GM11168 (cell line): ENCODE measurements around the gene OPTN.
"Not testable (repeated sequence)": the region's sequence is repeated elsewhere in the genome, so short reads cannot be mapped to it uniquely, and the experiment has no call there.

Experiments used
- in situ Hi-C: fragments of 300-500 bp; cut with MboI; formaldehyde crosslinking; loops from one replicate; pipeline ENCODE4 v1.12.0; 2022; ENCODE audit warnings: low sequenced_read_pairs; ENCODE audit not compliant: unreplicated experiment

The OPTN gene

DNA sequence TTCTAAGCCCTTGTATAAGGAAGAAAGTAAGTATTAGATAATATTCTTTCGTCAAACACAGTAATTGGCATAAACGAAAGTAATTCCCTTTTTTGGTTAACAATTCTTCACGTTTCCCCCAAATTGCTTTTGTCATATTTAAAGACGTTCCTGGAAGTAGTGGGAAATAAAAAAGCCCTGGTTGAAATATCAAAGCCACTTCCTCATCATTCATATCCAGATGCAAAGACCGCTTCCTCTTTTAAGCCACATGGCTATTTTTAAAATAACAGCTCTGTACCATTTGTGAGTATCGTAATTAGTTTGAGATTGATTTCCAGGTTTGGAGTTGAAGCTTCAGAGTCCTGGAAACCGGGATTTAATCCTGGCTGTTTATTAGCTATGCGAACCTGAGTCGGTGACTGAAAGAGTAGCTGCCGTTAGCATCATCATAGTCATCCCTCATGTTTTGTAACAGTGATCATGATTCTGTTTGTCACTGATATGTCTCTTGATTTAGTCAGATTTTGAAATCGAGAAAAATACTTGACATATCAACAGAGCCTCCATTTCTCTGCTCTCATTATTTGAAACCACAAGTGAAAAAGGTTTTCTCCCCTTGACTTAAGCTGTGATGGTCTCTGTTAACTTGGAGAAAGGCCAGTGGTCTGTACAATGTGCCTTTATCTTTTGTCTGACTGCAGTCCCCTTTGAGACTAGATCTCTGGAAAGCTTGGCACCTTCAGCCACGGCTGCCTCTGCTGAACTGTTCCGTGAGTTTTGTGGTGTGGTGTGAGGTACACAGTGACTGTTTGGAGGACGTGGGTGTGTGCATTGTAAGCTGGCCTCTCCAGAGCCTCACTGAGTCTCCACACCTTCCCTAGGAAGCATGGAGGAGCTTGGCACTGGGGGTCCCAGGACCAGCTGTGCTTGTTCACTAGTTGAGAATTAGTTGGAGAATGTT, 18.1 kb downstream of the OPTN start:
- in situ Hi-C loops: no loop called here

DNA sequence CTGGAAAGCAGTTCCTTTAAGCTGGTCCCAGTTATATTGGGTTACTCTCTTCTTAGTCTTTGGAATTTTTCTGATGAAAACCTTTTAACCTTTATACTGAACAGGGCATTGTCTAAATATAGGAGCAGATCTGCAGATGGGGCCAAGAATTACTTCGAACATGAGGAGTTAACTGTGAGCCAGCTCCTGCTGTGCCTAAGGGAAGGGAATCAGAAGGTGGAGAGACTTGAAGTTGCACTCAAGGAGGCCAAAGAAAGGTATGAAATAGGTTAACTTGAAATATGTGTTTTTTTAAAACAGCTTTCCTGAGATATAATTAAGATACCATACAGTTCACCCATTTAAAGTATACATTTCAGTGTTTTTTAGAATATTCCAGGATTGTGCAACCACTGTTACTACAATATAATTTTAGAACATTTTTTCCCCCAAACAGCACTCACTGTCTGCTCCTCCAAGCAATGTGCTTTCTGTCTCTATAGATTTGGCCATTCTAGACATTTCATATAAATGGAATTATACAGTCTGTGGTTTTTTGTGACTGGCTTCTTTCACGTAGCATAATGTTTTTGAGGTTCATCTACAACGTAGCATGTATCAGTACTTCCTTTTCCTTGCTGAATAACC, 18.9 kb downstream of the OPTN start:
- in situ Hi-C loops: no loop called here

- in situ Hi-C loops: no loop called here
Observed at GRCh38 chr10:13120786-13121499, 21.0 kb downstream of the OPTN start.

- in situ Hi-C loops: no loop called here
Observed at GRCh38 chr10:13121500-13121854, 21.5 kb downstream of the OPTN start.

- in situ Hi-C loops: no loop called here
Observed at GRCh38 chr10:13136651-13137050, 36.7 kb downstream of the OPTN start.

GRCh38 chr10:13139150-13139549, 39.2 kb downstream of the OPTN start:
- in situ Hi-C loops: no loop called here

DNA sequence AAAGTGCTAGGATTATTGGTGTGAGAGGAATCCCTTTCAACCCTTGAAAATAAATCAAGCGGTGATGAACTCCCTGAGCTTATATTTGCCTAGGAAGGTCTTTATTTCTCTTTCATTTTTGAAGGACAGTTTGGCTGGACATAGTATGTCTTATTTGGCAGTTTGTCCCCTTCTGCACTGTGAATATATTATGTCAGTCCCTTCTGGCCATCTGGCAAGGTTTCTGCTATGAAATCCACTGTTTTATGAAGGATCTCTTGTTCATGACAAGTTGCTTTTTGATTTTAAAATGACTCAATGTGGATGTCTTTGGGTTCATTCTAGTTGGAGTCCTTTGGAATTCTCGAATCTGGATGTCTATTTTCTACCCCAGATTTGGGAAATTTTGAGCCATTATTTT, 39.7 kb downstream of the OPTN start:
- in situ Hi-C loops: no loop called here

- in situ Hi-C loops: no loop called here
Observed at GRCh38 chr10:13140627-13141190, 40.7 kb downstream of the OPTN start.

DNA sequence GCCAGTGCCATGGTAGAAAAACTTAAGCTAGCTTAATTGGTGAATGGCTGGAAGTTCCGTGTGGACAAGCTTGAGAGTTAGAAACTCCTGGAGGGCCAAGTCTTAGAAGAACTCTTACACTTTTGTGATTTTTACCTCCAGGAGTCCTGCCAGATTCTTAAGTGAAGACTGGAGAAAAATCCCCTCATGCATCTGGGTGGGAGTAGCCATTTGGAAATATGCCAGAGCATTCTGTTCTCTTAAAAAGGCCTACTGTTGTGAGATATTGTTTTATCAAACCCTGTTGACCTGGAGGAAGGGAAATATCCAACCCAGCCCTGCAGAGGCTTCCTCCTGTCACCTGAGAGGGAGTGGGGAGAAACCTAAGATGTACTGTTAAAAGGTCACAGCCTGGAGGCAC, 43.8 kb downstream of the OPTN start:
- in situ Hi-C loops: no loop called here

- in situ Hi-C loops: no loop called here
Observed at GRCh38 chr10:13144814-13145213, 44.9 kb downstream of the OPTN start.

- in situ Hi-C loops: no loop called here
Observed at GRCh38 chr10:13146379-13146778, 46.4 kb downstream of the OPTN start.

DNA sequence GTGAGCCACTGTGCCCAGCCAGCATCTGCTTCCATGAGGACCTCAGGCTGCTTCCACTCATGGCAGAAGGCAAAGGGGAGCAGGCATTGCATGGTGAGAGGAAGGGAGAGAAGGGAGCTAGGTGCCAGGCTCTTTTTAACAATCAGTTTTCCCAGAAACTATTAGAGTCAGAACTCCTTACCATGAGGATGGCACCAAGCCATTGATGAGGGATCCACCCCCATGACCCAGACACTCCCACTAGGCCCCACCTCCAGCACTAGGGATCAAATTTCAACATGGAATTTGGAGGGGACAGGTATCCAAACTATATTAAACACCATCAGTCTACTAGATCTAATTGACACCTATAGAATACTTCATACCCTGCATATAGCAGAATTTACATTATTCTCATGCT, 47.2 kb downstream of the OPTN start:
- in situ Hi-C loops: no loop called here

DNA sequence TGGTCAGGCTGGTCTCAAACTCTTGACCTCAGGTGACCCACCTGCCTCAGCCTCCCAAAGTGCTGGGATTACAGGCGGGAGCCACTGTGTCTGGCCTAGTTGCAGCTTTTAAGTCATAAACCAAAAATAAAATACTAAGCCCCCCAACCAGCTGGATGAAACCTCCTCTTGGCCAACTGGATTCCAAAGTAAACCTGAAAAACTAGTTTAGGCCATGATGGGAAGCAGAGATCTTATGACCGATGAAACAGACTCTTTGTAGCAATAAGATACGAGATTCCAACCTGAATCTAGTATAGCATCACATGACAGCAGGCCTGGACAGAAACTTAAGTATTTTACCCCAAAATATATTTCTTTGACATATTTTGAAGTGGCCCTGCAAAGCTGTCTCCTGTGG, 52.3 kb downstream of the OPTN start:
- in situ Hi-C loops: no loop called here

GRCh38 chr10:13155860-13156259, 55.9 kb downstream of the OPTN start:
- in situ Hi-C loops: not testable (repeated sequence)

- in situ Hi-C loops: no loop called here
Observed at GRCh38 chr10:13158401-13158800, 58.4 kb downstream of the OPTN start.

GRCh38 chr10:13160934-13161856, 61.2 kb downstream of the OPTN start, which contains the start of gene MCM10:
Gene MCM10, plus strand, starts transcription at chr10:13161558. Its CDS starts 2,645 bp downstream, at chr10:13164203.
- in situ Hi-C loops: loop anchor here (10.0 kb wide), 1 partner anchor 144 kb away; the partner anchor contains the start of gene PHYH

GRCh38 chr10:13161857-13162271, 61.9 kb downstream of the OPTN start:
- in situ Hi-C loops: loop anchor here (10.0 kb wide), 1 partner anchor 143 kb away; the partner anchor contains the start of gene PHYH

DNA sequence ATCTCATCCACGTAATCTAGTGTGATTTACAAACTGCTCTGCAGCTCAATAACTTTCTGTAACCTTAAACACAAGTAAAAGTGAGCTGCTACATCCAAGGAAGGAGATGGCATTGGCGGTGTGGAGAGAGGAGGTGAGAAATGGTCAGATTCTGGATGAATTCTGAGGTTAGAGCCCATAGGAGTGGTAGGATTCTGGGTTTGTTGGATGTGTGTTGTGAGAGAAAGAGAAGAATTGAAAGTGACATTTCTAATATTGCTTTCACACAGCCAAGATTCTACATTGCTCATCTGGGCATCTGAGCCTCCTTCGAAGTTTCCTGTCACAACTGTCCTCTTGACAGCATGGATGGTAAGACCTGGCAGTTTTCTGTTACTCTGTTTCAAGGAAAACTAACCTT, 63.9 kb downstream of the OPTN start:
- in situ Hi-C loops: loop anchor here (10.0 kb wide), 1 partner anchor 141 kb away; the partner anchor contains the start of gene PHYH

DNA sequence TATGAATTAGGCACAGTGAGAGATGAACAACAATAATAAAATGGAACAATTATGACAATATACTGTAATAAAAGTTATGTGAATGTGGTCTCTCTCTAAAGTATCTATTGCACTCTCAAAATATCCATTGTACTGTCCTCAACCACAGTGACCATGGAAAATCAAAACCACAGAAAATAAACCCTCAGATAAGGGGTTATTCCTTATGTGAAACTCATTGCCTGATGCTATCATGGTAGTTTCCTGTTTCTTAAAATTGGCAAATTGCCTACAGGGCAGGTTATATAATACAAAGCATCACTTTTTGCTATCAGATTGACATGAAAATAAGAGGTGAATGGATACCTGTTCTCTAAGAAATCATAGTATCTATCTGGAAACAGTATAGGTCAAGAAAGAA, 65.2 kb downstream of the OPTN start:
- in situ Hi-C loops: loop anchor here (10.0 kb wide), 1 partner anchor 140 kb away; the partner anchor contains the start of gene PHYH
